B cell (primary cell): ENCODE results near the gene ATP9A. TPM values are rescaled to one million over a fixed set of nuclear protein-coding genes. Genes with fewer than 3 reads are reported as not detected.

Experiments used
- ATAC-seq: fragments of 200-7000 bp; cut with Tn5 transposase; one replicate; pipeline ENCODE4 v1.10.0; 2021; ENCODE audit warnings: low read depth, mild to moderate bottlenecking, moderate number of reproducible peaks, moderate library complexity
- CTCF ChIA-PET: fragments of 350-600 bp; sonication (Branson Sonifier 250); formaldehyde crosslinking; loops from one replicate; lab custom pipeline; 2021; ENCODE audit warnings: antibody characterized with exemption, inconsistent platforms; lab: Charles Lee
- POLR2A ChIA-PET: fragments of 350-600 bp; sonication (Branson Sonifier 250); formaldehyde crosslinking; loops from one replicate; lab custom pipeline; 2021; ENCODE audit warnings: antibody characterized with exemption; lab: Charles Lee
- DNase-seq: peaks from one replicate; pipeline ENCODE4 v3.0.0; 2013
- H2AFZ ChIP-seq: 2 replicates; pipeline ENCODE4 v1.6.1; 2012; ENCODE audit warnings: mild to moderate bottlenecking, low read depth, low read length; ENCODE audit not compliant: insufficient read depth, poor library complexity, severe bottlenecking
- H3K27ac ChIP-seq, 2 donors: 1 replicate in 1 of 2; 2 replicates in 1 of 2; pipeline ENCODE4 v1.5.1; 2012 to 2013; ENCODE audit warnings: low read length in 2 of 2, mild to moderate bottlenecking in 2 of 2, moderate library complexity in 1 of 2
- H3K27me3 ChIP-seq, 4 experiments: fragments of 200-600 bp in 1 of 4; sonication (generic) in 1 of 4; replicated peaks in 1 of 4; 1 replicate in 2 of 4; 2 replicates in 2 of 4; pipeline versions ENCODE4 v1.6.1 to v1.7.0; 2013 to 2016; ENCODE audit warnings: low read length in 3 of 4, mild to moderate bottlenecking in 2 of 4, mixed read lengths in 1 of 4, moderate library complexity in 1 of 4; ENCODE audit not compliant: insufficient read depth in 4 of 4, control insufficient read depth in 3 of 4; ENCODE audit errors: control extremely low read depth in 1 of 4
- H3K36me3 ChIP-seq, 2 experiments: replicated peaks in 1 of 2; 1 replicate in 1 of 2; 2 replicates in 1 of 2; pipeline versions ENCODE4 v1.6.1 to v1.7.1; 2013; ENCODE audit warnings: low read length in 1 of 2; ENCODE audit not compliant: insufficient read depth in 2 of 2, control insufficient read depth in 1 of 2; ENCODE audit errors: control extremely low read depth in 1 of 2, extremely low read depth in 1 of 2
- H3K4me1 ChIP-seq, 2 donors: fragments of 200-600 bp in 1 of 2; sonication (generic) in 1 of 2; 1 replicate in 1 of 2; 2 replicates in 1 of 2; pipeline versions ENCODE4 v1.5.1 to v1.6.1; 2013 to 2017; ENCODE audit warnings: low read length in 2 of 2; ENCODE audit not compliant: control insufficient read depth in 2 of 2, insufficient read depth in 2 of 2
- H3K4me2 ChIP-seq: replicated peaks from 2 replicates; pipeline ENCODE3; 2012; ENCODE audit warnings: mild to moderate bottlenecking, low read depth, low read length; ENCODE audit not compliant: poor library complexity, severe bottlenecking
- H3K4me3 ChIP-seq, 5 experiments: fragments of 200-600 bp in 1 of 5; sonication (generic) in 1 of 5; 1 replicate in 3 of 5; 2 replicates in 2 of 5; pipeline versions ENCODE4 v1.5.1 to v1.7.0; 2011 to 2016; ENCODE audit warnings: low read length in 4 of 5, mild to moderate bottlenecking in 4 of 5, low read depth in 2 of 5, control low read depth in 1 of 5, moderate library complexity in 1 of 5; ENCODE audit not compliant: insufficient read depth in 1 of 5; ENCODE audit errors: control extremely low read depth in 1 of 5, extremely low read depth in 1 of 5
- H3K79me2 ChIP-seq: fragments of 200-600 bp; sonication (generic); one replicate; pipeline ENCODE4 v1.6.0; 2016; ENCODE audit warnings: low read length; ENCODE audit not compliant: control insufficient read depth, insufficient read depth
- H3K9ac ChIP-seq: fragments of 200-600 bp; sonication (generic); 2 replicates; pipeline ENCODE4 v1.6.1; 2017; ENCODE audit warnings: mild to moderate bottlenecking, low read length, moderate library complexity
- H3K9me3 ChIP-seq, 3 donors: one replicate each; pipeline versions ENCODE4 v1.6.1 to v1.7.1; 2013; ENCODE audit warnings: low read length in 2 of 3; ENCODE audit not compliant: control insufficient read depth in 2 of 3, insufficient read depth in 1 of 3; ENCODE audit errors: control extremely low read depth in 1 of 3
- H4K20me1 ChIP-seq: 2 replicates; pipeline ENCODE4 v1.6.0; 2012; ENCODE audit warnings: mild to moderate bottlenecking, low read length; ENCODE audit not compliant: insufficient read depth, control insufficient read depth, poor library complexity, severe bottlenecking
- H3K27ac Mint-ChIP-seq: one replicate; pipeline ENCODE4 v1.8.0; 2021; ENCODE audit warnings: mixed read lengths
- H3K27me3 Mint-ChIP-seq: one replicate; pipeline ENCODE4 v1.8.0; 2021; ENCODE audit warnings: mixed read lengths
- H3K4me1 Mint-ChIP-seq: one replicate; pipeline ENCODE4 v1.8.0; 2021; ENCODE audit warnings: mixed read lengths
- H3K4me3 Mint-ChIP-seq: one replicate; pipeline ENCODE4 v1.8.0; 2021; ENCODE audit warnings: mixed read lengths
- H3K9me3 Mint-ChIP-seq: one replicate; pipeline ENCODE4 v1.8.0; 2022; ENCODE audit warnings: mixed read lengths; ENCODE audit not compliant: insufficient read depth
- CTCF ChIP-seq: fragments of 200-600 bp; IDR thresholded peaks from one replicate; pipeline ENCODE4 v1.8.0; 2022; ENCODE audit warnings: antibody characterized with exemption, mild to moderate bottlenecking
- EZH2 ChIP-seq: IDR thresholded peaks from 2 replicates; pipeline ENCODE4 v1.6.1; 2012; ENCODE audit warnings: borderline replicate concordance, low read depth, mild to moderate bottlenecking, moderate library complexity, low read length; ENCODE audit not compliant: insufficient read depth, poor library complexity, severe bottlenecking
- WGBS: methylation state at CpG from one replicate; pipeline ENCODE4 v1.1.5; 2013; ENCODE audit warnings: missing lambda C conversion rate; ENCODE audit not compliant: insufficient coverage; 5-methylcytosine and 5-hydroxymethylcytosine counted together
- intact Hi-C: fragments of 100-400 bp; cut with micrococcal nuclease; formaldehyde crosslinking; loops from one replicate; pipeline ENCODE4 v1.10.0; 2022
- polyA plus RNA-seq: library from polyadenylated mRNA; depleted of rRNA; stranded (reverse); fragments of >200 nt; gene quantifications from 2 replicates; pipeline ENCODE4 v1.2.3, GENCODE V29; 2012
- total RNA-seq, 2 donors: library from RNA; stranded (reverse); fragments of 120-200 nt in 1 of 2; gene quantifications; 1 replicate in 1 of 2; 2 replicates in 1 of 2; pipeline versions ENCODE4 v1.2.3 to v1.2.4, GENCODE V29; 2013 to 2022

The ATP9A gene
- total and polyA plus RNA-seq, 2 donors (not counting 1 experiment from before 2014, with no cell fraction given): 0.13 to 0.22 TPM

GRCh38 chr20:51710361-51710894 is 57.8 kb downstream of the ATP9A start:
- Mint-ChIP-seq H3K27ac (no peak overlapping the region), H3K27me3 (peaks cover 17% of the 10 kb centered on the region), H3K4me1 (no peaks in the 10 kb centered on the region), H3K9me3 (no peaks in the 10 kb centered on the region), H3K4me3 (no peak overlapping the region)
- H3K9me3 ChIP-seq: no peaks in the 10 kb centered on the region
- no peaks in the 10 kb centered on the region for H4K20me1 ChIP-seq
- CTCF ChIA-PET: no interaction called here
- H3K27me3 ChIP-seq: no peaks in the 10 kb centered on the region
- no peak overlapping the region for H3K27ac ChIP-seq
- WGBS: 90% methylated on average over 6 of the region's 10 CpGs
- H3K36me3 ChIP-seq: no peaks in the 10 kb centered on the region
- H3K4me2 ChIP-seq: no peak overlapping the region
- H3K4me3 ChIP-seq: no peak overlapping the region
- no peak overlapping the region for H3K9ac ChIP-seq
- ATAC-seq (no peak), DNase-seq (no peak)
- POLR2A ChIA-PET: no interaction called here
- no peak overlapping the region for H2AFZ ChIP-seq
- no peaks in the 10 kb centered on the region for H3K4me1 ChIP-seq
- intact Hi-C loops: no loop called here
- no peaks in the 10 kb centered on the region for H3K79me2 ChIP-seq
- TF ChIP-seq EZH2 (no peak), CTCF (no peak)

GRCh38 chr20:51705400-51705799 is 62.8 kb downstream of the ATP9A start:
- ATAC-seq (no peak), DNase-seq (no peak)
- Mint-ChIP-seq H3K27ac (no peak overlapping the region), H3K27me3 (peaks cover 14% of the 10 kb centered on the region), H3K4me1 (no peaks in the 10 kb centered on the region), H3K4me3 (no peak overlapping the region), H3K9me3 (no peaks in the 10 kb centered on the region)
- TF ChIP-seq EZH2: no peak
- TF ChIP-seq CTCF: no peak
- H3K79me2 ChIP-seq: no peaks in the 10 kb centered on the region
- WGBS: no CpG with 5 or more reads among the region's 4 CpGs
- no peaks in the 10 kb centered on the region for H3K9me3 ChIP-seq
- H3K36me3 ChIP-seq: no peaks in the 10 kb centered on the region
- intact Hi-C loops: no loop called here
- H2AFZ ChIP-seq: no peak overlapping the region
- H3K9ac ChIP-seq: no peak overlapping the region
- H4K20me1 ChIP-seq: no peaks in the 10 kb centered on the region
- ChIA-PET CTCF (no interaction called here), POLR2A (no interaction called here)
- H3K4me3 ChIP-seq: no peak overlapping the region
- no peaks in the 10 kb centered on the region for H3K27me3 ChIP-seq
- H3K4me1 ChIP-seq: no peaks in the 10 kb centered on the region
- no peak overlapping the region for H3K4me2 ChIP-seq
- H3K27ac ChIP-seq: no peak overlapping the region
